ENCODE measurements around the gene FOXN1. TPM values are rescaled to one million over a fixed set of nuclear protein-coding genes. Genes with fewer than 3 reads are reported as not detected.

The FOXN1 gene
- total RNA-seq, 1 donor, result not detected

- H3K27me3 ChIP-seq (ENCODE audit: insufficient read depth, low read length), result no peaks in the 10 kb centered on the region
- H3K9me3 ChIP-seq (ENCODE audit: low read depth, low read length), result no peaks in the 10 kb centered on the region
- peaks cover 59% of the 10 kb centered on the region for H3K4me1 ChIP-seq (ENCODE audit: insufficient read depth, low read length)
- peak overlapping the region; percentile 66 for H3K4me3 ChIP-seq (ENCODE audit: low read length)
These were observed 45.5 kb downstream of the FOXN1 start for GRCh38 chr17:28551421-28552175.

GRCh38 chr17:28552176-28552999, 46.2 kb downstream of the FOXN1 start, which contains the start of gene UNC119:
UNC119 (minus strand) TSS chr17:28552624; CDS start chr17:28552557, 67 bp downstream.
- no peaks in the 10 kb centered on the region for H3K27me3 ChIP-seq (ENCODE audit: insufficient read depth, low read length)
- peaks cover 51% of the 10 kb centered on the region for H3K4me1 ChIP-seq (ENCODE audit: insufficient read depth, low read length)
- no peaks in the 10 kb centered on the region for H3K9me3 ChIP-seq (ENCODE audit: low read depth, low read length)
- peak within 1 kb of the TSS; percentile 66 for H3K4me3 ChIP-seq (ENCODE audit: low read length)

GRCh38 chr17:28553000-28553505, 46.9 kb downstream of the FOXN1 start:
- Histone ChIP-seq H3K4me3 (ENCODE audit: low read length) (no peak overlapping the region), H3K27me3 (ENCODE audit: insufficient read depth, low read length) (no peaks in the 10 kb centered on the region), H3K4me1 (ENCODE audit: insufficient read depth, low read length) (peaks cover 45% of the 10 kb centered on the region), H3K9me3 (ENCODE audit: low read depth, low read length) (no peaks in the 10 kb centered on the region)

- Histone ChIP-seq H3K4me1 (ENCODE audit: insufficient read depth, low read length) (peaks cover 29% of the 10 kb centered on the region), H3K27me3 (ENCODE audit: insufficient read depth, low read length) (no peaks in the 10 kb centered on the region), H3K9me3 (ENCODE audit: low read depth, low read length) (no peaks in the 10 kb centered on the region), H3K4me3 (ENCODE audit: low read length) (no peak overlapping the region)
These were observed 48.4 kb downstream of the FOXN1 start for GRCh38 chr17:28554565-28554964.

GRCh38 chr17:28555022-28555421, 48.9 kb downstream of the FOXN1 start:
- Histone ChIP-seq H3K9me3 (ENCODE audit: low read depth, low read length) (no peaks in the 10 kb centered on the region), H3K4me3 (ENCODE audit: low read length) (no peak overlapping the region), H3K27me3 (ENCODE audit: insufficient read depth, low read length) (no peaks in the 10 kb centered on the region), H3K4me1 (ENCODE audit: insufficient read depth, low read length) (peaks cover 25% of the 10 kb centered on the region)

- Histone ChIP-seq H3K4me1 (ENCODE audit: insufficient read depth, low read length) (peaks cover 23% of the 10 kb centered on the region), H3K27me3 (ENCODE audit: insufficient read depth, low read length) (no peaks in the 10 kb centered on the region), H3K4me3 (ENCODE audit: low read length) (no peak overlapping the region), H3K9me3 (ENCODE audit: low read depth, low read length) (no peaks in the 10 kb centered on the region)
These were observed 57.3 kb downstream of the FOXN1 start for GRCh38 chr17:28563475-28563874.

GRCh38 chr17:28567604-28568003, 61.5 kb downstream of the FOXN1 start:
- H3K4me3 ChIP-seq (ENCODE audit: low read length), result no peak overlapping the region
- H3K27me3 ChIP-seq (ENCODE audit: insufficient read depth, low read length), result no peaks in the 10 kb centered on the region
- peaks cover 58% of the 10 kb centered on the region for H3K4me1 ChIP-seq (ENCODE audit: insufficient read depth, low read length)
- H3K9me3 ChIP-seq (ENCODE audit: low read depth, low read length), result no peaks in the 10 kb centered on the region

- Histone ChIP-seq H3K27me3 (ENCODE audit: insufficient read depth, low read length) (no peaks in the 10 kb centered on the region), H3K4me3 (ENCODE audit: low read length) (no peak overlapping the region), H3K4me1 (ENCODE audit: insufficient read depth, low read length) (peaks cover 59% of the 10 kb centered on the region), H3K9me3 (ENCODE audit: low read depth, low read length) (no peaks in the 10 kb centered on the region)
These were observed 63.3 kb downstream of the FOXN1 start for GRCh38 chr17:28569446-28569845.

GRCh38 chr17:28570716-28571360, 64.7 kb downstream of the FOXN1 start:
- Histone ChIP-seq H3K27me3 (ENCODE audit: insufficient read depth, low read length) (no peaks in the 10 kb centered on the region), H3K4me1 (ENCODE audit: insufficient read depth, low read length) (peaks cover 56% of the 10 kb centered on the region), H3K9me3 (ENCODE audit: low read depth, low read length) (no peaks in the 10 kb centered on the region), H3K4me3 (ENCODE audit: low read length) (peak overlapping the region; percentile 89)

GRCh38 chr17:28571361-28572122, 65.4 kb downstream of the FOXN1 start, which contains the start of gene PIGS:
PIGS (minus strand) TSS chr17:28571524; CDS start chr17:28571496, 28 bp downstream.
- Histone ChIP-seq H3K9me3 (ENCODE audit: low read depth, low read length) (no peaks in the 10 kb centered on the region), H3K4me1 (ENCODE audit: insufficient read depth, low read length) (peaks cover 59% of the 10 kb centered on the region), H3K4me3 (ENCODE audit: low read length) (peak within 1 kb of the TSS; percentile 89), H3K27me3 (ENCODE audit: insufficient read depth, low read length) (no peaks in the 10 kb centered on the region)

GRCh38 chr17:28572259-28573039, 66.3 kb downstream of the FOXN1 start:
- H3K4me3 ChIP-seq (ENCODE audit: low read length), result no peak overlapping the region
- H3K27me3 ChIP-seq (ENCODE audit: insufficient read depth, low read length), result no peaks in the 10 kb centered on the region
- H3K4me1 ChIP-seq (ENCODE audit: insufficient read depth, low read length), result peaks cover 56% of the 10 kb centered on the region
- no peaks in the 10 kb centered on the region for H3K9me3 ChIP-seq (ENCODE audit: low read depth, low read length)

GRCh38 chr17:28573040-28573380, 66.9 kb downstream of the FOXN1 start:
- Histone ChIP-seq H3K27me3 (ENCODE audit: insufficient read depth, low read length) (no peaks in the 10 kb centered on the region), H3K9me3 (ENCODE audit: low read depth, low read length) (no peaks in the 10 kb centered on the region), H3K4me3 (ENCODE audit: low read length) (no peak overlapping the region), H3K4me1 (ENCODE audit: insufficient read depth, low read length) (peaks cover 50% of the 10 kb centered on the region)

- H3K4me1 ChIP-seq (ENCODE audit: insufficient read depth, low read length), result peaks cover 45% of the 10 kb centered on the region
- H3K9me3 ChIP-seq (ENCODE audit: low read depth, low read length), result no peaks in the 10 kb centered on the region
- H3K27me3 ChIP-seq (ENCODE audit: insufficient read depth, low read length), result no peaks in the 10 kb centered on the region
- H3K4me3 ChIP-seq (ENCODE audit: low read length), result no peak overlapping the region
These were observed 67.4 kb downstream of the FOXN1 start for GRCh38 chr17:28573521-28573920.

Measured in mononuclear cell (primary cell).